Transverse colon (tissue), 4 donors: Measurements from ENCODE around the gene AADAT.

Experiments
- CTCF ChIP-seq, 5 experiments: fragments of 200-600 bp in 3 of 5; fragments of 450-650 bp in 2 of 5; sonication (generic) in 3 of 5; IDR thresholded peaks; 1 replicate in 2 of 5; 2 replicates in 3 of 5; pipeline ENCODE4 v1.5.1; 2016 to 2017; ENCODE audit warnings: antibody characterized with exemption in 5 of 5, inconsistent platforms in 3 of 5, mild to moderate bottlenecking in 2 of 5, moderate library complexity in 1 of 5
- EP300 ChIP-seq: sonication (generic); formaldehyde crosslinking; IDR thresholded peaks from one replicate; pipeline ENCODE4 v1.6.1; 2017; ENCODE audit warnings: antibody characterized with exemption, low read depth
- POLR2A ChIP-seq: fragments of 450-650 bp; IDR thresholded peaks from one replicate; pipeline ENCODE4 v1.6.1; 2016; ENCODE audit warnings: antibody characterized with exemption, mild to moderate bottlenecking, moderate library complexity
- POLR2AphosphoS5 ChIP-seq, 3 donors: sonication (generic); formaldehyde crosslinking; IDR thresholded peaks; one replicate each; pipeline ENCODE4 v1.6.1; 2016; ENCODE audit warnings: antibody characterized with exemption in 3 of 3

- no peak for TF ChIP-seq POLR2AphosphoS5 (IDR thresholded peaks at IDR 0.05)
- no peak for TF ChIP-seq EP300
- TF ChIP-seq CTCF (IDR thresholded peaks at IDR 0.05) = no peak
- TF ChIP-seq POLR2A = no peak
Observed at GRCh38 chr4:170017252-170017651, 72.5 kb downstream of the AADAT start.
